Esophagus squamous epithelium (tissue), 4 donors: ENCODE data around the gene TRIOBP.

ENCODE experiments used
- POLR2A ChIP-seq, 4 donors: fragments of 450-650 bp; IDR thresholded peaks; one replicate each; pipeline ENCODE4 v1.6.1; 2017; ENCODE audit warnings: antibody characterized with exemption in 4 of 4, mild to moderate bottlenecking in 4 of 4, moderate library complexity in 3 of 4
- TF ChIP-seq, protein P1 (sequence below), 6 experiments: fragments of 450-650 bp in 4 of 6; fragments of 200-600 bp in 2 of 6; sonication (generic) in 2 of 6; IDR thresholded peaks; one replicate each; pipeline ENCODE4 v1.5.1; 2016 to 2019; ENCODE audit warnings: antibody characterized with exemption in 6 of 6, mild to moderate bottlenecking in 4 of 6, moderate library complexity in 4 of 6

DNA sequence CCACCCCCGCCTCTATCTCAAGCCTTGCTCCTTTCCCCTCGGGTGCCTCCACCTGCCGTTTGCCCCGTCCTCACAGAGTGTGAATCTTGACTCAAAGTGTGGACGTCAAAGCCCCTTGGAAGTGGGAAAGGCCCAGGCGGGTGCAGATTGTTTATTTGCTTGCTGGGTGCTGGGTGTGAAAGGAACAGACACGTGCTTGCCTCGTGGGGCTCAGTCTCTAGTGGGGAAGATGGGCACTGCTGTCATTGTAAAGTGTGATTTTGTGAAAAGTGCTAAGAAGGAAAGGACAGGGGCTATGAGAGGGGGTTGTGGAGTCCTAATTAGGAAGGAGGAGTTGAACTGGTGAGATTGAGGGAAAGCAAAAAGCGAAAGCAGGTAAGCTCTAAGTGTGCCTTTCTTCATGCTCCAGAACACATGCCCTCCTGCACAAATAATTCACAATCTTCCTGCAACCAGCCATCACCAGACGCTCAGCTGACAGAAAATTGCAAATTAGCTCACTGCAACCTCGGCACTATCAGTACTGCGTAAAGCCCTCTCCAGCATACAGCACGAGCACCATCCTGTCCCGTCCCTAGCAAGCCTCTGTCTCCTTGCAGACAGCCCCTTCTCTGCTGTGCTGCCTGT, 101.1 kb downstream of the TRIOBP start:
- TF ChIP-seq, protein P1, sequence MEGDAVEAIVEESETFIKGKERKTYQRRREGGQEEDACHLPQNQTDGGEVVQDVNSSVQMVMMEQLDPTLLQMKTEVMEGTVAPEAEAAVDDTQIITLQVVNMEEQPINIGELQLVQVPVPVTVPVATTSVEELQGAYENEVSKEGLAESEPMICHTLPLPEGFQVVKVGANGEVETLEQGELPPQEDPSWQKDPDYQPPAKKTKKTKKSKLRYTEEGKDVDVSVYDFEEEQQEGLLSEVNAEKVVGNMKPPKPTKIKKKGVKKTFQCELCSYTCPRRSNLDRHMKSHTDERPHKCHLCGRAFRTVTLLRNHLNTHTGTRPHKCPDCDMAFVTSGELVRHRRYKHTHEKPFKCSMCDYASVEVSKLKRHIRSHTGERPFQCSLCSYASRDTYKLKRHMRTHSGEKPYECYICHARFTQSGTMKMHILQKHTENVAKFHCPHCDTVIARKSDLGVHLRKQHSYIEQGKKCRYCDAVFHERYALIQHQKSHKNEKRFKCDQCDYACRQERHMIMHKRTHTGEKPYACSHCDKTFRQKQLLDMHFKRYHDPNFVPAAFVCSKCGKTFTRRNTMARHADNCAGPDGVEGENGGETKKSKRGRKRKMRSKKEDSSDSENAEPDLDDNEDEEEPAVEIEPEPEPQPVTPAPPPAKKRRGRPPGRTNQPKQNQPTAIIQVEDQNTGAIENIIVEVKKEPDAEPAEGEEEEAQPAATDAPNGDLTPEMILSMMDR (IDR thresholded peaks at IDR 0.05): no peak
- TF ChIP-seq POLR2A (IDR thresholded peaks at IDR 0.05): no peak
